ENCODE data around the gene RAD51B.

The RAD51B gene

DNA sequence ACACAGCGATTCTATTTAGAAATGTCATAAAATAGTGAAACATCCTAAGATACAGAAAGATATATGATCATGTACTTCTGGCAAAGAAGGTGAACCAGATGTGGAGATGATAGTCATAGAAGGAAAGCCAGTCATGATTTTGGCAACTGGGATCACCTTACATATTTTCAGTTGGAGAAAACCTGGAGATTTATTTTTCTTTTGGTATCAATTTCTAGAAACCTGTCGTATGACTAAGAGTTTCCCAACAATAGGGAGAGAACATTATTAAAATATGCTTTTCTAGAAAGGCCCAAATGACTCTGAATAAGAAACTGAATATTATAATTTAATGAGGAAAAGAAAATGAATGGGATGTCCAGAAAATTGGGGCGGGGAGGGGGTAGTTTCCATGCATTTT is 576.9 kb downstream of the RAD51B start:
- no peak for DNase-seq (ENCODE audit: low read depth)
- TF ChIP-seq, protein P1, sequence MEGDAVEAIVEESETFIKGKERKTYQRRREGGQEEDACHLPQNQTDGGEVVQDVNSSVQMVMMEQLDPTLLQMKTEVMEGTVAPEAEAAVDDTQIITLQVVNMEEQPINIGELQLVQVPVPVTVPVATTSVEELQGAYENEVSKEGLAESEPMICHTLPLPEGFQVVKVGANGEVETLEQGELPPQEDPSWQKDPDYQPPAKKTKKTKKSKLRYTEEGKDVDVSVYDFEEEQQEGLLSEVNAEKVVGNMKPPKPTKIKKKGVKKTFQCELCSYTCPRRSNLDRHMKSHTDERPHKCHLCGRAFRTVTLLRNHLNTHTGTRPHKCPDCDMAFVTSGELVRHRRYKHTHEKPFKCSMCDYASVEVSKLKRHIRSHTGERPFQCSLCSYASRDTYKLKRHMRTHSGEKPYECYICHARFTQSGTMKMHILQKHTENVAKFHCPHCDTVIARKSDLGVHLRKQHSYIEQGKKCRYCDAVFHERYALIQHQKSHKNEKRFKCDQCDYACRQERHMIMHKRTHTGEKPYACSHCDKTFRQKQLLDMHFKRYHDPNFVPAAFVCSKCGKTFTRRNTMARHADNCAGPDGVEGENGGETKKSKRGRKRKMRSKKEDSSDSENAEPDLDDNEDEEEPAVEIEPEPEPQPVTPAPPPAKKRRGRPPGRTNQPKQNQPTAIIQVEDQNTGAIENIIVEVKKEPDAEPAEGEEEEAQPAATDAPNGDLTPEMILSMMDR (IDR thresholded peaks at IDR 0.05; ENCODE audit: low read length, missing control alignments) = no peak
- no peak overlapping the region for H3K4me3 ChIP-seq (replicated peaks; ENCODE audit: low read depth, low read length)

DNA sequence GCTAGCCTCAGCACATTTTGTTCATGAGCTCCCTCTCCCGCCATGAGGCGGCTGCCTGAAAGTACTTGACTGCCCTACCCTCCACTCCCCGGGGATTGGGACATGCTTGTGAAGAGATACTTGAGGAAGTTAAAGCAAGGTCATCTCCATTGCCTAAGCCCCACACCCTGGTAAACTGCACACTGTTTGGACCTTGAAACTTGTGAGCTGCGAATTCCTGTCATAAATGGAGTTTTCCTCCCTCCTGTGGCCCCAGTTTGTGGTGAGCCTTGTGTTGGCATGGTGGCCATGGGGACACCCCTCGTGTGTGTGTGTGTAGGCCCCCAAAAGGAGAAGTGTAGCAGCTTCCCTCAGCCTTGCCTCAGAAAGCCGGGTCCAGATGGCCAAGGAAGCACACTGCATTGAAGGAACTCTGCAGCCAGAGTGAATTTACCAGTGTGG is 577.8 kb downstream of the RAD51B start:
- no peak for DNase-seq (ENCODE audit: low read depth)
- TF ChIP-seq, protein P1 (IDR thresholded peaks at IDR 0.05; ENCODE audit: low read length, missing control alignments) = no peak
- H3K4me3 ChIP-seq (replicated peaks; ENCODE audit: low read depth, low read length) = no peak overlapping the region

DNA sequence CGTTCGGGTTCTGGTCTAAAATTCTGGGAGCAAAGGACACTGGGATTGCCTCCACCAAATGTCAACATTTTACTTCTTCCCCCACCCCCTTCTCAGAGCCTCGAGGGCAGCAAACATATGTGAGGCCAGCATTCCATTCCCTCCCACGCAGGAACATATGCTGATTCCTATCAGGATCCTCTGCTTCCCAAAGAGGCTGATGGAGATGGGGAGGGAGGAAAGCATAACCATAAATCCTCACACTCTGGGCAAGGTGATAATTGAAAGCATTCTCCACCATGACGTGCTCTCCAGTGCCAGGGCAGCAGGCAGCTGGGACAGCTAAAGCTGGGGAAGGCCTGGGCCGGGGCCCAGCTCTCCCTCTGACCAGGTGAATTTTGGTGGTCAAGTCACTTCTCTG is 578.2 kb downstream of the RAD51B start:
- H3K4me3 ChIP-seq (replicated peaks; ENCODE audit: low read depth, low read length) = no peak overlapping the region
- TF ChIP-seq, protein P1 (IDR thresholded peaks at IDR 0.05; ENCODE audit: low read length, missing control alignments) = no peak
- DNase-seq (ENCODE audit: low read depth) = peak; percentile 58

DNA sequence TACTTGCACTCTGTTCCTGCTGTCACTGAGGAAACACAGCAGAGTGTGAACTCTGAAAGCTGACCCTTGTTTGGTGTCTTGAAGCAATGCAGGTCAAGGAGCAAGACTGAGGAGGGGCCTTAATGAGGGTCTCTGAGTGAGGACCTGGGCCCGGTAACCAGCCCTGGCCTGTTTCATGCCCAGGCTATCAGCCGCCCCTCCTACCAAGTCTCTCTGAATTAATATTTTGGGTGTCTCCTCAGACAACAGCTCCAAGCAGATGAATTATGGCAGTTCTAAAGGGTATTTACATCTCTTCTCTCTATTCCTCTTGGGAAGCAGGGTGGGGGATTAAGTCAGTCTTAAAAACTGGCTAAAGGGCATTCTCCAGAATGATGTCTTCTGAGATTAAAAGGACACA is 578.8 kb downstream of the RAD51B start:
- H3K4me3 ChIP-seq (replicated peaks; ENCODE audit: low read depth, low read length) = no peak overlapping the region
- no peak for DNase-seq (ENCODE audit: low read depth)
- TF ChIP-seq, protein P1 (IDR thresholded peaks at IDR 0.05; ENCODE audit: low read length, missing control alignments) = no peak

DNA sequence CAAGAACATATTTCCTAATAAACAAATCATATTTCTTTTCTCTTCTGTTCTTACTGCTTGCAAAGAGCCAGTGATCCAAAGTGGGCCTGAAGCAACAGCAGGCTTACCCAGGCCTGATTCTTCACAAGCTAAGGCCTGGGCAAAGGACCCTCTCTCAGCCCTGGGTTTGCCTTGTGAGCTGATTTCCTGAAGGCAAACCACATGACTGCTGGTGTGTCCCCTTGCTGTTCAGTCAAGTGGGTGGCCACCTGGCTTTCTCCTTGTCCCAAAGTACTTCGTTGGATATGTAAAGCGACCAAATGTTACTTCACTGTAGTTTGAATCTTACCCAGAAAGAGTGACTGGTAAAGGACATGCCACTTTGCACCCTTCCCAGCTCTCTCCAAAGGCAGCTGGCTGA is 580.4 kb downstream of the RAD51B start:
- TF ChIP-seq, protein P1 (IDR thresholded peaks at IDR 0.05; ENCODE audit: low read length, missing control alignments) = no peak

DNA sequence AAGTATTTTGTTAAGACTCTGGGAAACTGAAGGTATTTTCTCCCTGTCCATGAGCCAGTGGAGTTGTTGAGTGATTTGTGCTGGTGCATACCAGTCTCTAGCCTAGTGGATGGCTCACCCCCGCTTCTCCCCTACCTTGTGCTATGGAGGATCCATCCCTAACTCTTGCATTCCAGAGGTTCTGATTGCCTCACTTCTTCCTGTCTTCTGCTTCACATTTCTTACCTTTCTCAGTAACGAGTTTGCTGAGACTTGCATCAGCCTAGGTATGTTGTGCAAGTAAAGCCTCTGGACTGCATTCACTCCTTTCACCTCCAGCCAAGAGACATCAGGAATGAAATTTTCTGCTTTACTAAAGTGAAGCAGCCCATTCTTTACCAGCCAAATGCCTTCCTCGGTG is 581.7 kb downstream of the RAD51B start:
- TF ChIP-seq, protein P1 (IDR thresholded peaks at IDR 0.05; ENCODE audit: low read length, missing control alignments) = no peak
- DNase-seq (ENCODE audit: low read depth) = peak; percentile 23
- no peak overlapping the region for H3K4me3 ChIP-seq (replicated peaks; ENCODE audit: low read depth, low read length)

More for the DNA sequence above, 580.4 kb downstream of the RAD51B start:
- H3K4me3 ChIP-seq (replicated peaks; ENCODE audit: low read depth, low read length) = no peak overlapping the region
- DNase-seq (ENCODE audit: low read depth) = no peak

DNA sequence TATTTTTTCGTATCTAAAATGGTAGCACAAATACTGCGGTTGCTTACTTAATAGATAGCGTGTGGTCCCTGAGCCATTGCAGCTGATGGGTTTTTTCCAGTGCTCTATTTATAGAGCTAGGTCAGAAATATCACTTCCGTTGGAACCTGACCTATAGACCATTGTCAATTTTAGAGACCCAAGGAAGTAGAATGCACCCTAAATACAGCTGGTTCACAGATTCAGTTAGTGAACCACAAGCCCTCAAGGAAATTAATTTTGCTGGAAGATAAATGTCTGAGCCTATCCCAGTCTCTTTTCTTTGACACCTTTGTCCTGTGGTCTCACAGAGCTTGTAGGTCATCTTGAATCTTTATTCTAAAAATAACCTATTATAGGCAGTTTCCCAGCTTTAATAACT is 582.3 kb downstream of the RAD51B start:
- TF ChIP-seq, protein P1 (IDR thresholded peaks at IDR 0.05; ENCODE audit: low read length, missing control alignments) = no peak
- no peak for DNase-seq (ENCODE audit: low read depth)

More for the DNA sequence above, 582.3 kb downstream of the RAD51B start:
- H3K4me3 ChIP-seq (replicated peaks; ENCODE audit: low read depth, low read length) = no peak overlapping the region
